Activated T-cell treated with anti-CD3 and anti-CD28 coated beads, Interleukin-2, amount 50 U/mL, for 24 hours (primary cell): ENCODE measurements around the gene SLC17A1.

Experiments used
- DNase-seq: peaks from one replicate; pipeline ENCODE4 v3.0.0-alpha.2; 2020
- H3K27ac Mint-ChIP-seq: 2 replicates; pipeline ENCODE4 v1.8.0; 2020; ENCODE audit warnings: mild to moderate bottlenecking, mixed read lengths
- H3K27me3 Mint-ChIP-seq: 2 replicates; pipeline ENCODE4 v1.8.0; 2020; ENCODE audit warnings: mixed read lengths
- H3K36me3 Mint-ChIP-seq: 2 replicates; pipeline ENCODE4 v1.8.0; 2020; ENCODE audit warnings: low read depth, mixed read lengths
- H3K4me1 Mint-ChIP-seq: 2 replicates; pipeline ENCODE4 v1.8.0; 2020; ENCODE audit warnings: low read depth, mixed read lengths
- H3K4me3 Mint-ChIP-seq: 2 replicates; pipeline ENCODE4 v1.8.0; 2020; ENCODE audit warnings: mild to moderate bottlenecking, moderate library complexity, mixed read lengths
- H3K9me3 Mint-ChIP-seq: 2 replicates; pipeline ENCODE4 v1.8.0; 2020; ENCODE audit warnings: mixed read lengths

Gene SLC17A1

DNA sequence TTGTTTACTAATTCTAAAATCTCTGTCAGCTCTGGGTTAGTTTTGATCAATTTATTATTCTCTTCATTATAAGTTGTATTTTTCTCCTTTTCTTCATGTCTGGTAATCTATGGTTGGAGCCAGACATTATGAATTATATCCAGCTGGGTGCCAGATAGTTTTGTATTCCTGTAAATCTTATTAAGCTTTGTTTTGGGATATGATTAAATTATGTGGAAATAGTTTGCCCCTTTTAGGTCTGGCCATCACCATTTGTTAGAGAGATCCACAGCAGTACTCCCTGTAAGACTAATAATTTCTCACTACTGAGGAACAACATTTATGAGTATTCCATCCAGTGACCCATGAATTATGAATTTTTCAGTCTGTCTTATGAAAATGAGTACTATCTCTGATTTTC lies 20.9 kb upstream of the SLC17A1 start:
- no peak overlapping the region for H3K27ac Mint-ChIP-seq
- no peak overlapping the region for H3K4me3 Mint-ChIP-seq
- H3K4me1 Mint-ChIP-seq, result peaks cover 11% of the 10 kb centered on the region
- peaks cover 14% of the 10 kb centered on the region for H3K27me3 Mint-ChIP-seq
- no peak for DNase-seq
- H3K36me3 Mint-ChIP-seq, result no peaks in the 10 kb centered on the region
- no peaks in the 10 kb centered on the region for H3K9me3 Mint-ChIP-seq

DNA sequence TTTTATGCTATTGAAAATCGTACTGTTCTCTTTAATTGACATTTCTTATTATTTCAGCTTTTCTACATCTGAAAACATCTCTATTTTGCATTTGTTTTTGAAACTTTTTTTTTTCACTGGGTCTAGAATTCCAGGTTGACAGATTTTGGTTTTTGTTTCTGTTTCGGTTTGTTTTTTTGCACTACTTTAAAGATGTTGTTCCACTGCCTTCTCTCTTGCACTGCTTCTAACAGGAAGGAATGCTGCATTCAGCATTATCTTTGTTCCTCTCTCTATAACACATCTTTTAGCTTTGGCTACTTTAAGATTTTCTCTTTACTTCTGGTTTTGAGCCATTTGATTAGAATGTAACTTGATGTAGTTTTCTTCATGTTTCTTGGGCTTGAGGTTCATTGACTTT lies 20.1 kb upstream of the SLC17A1 start:
- Mint-ChIP-seq H3K27me3 (peaks cover 19% of the 10 kb centered on the region), H3K27ac (no peak overlapping the region), H3K9me3 (no peaks in the 10 kb centered on the region), H3K4me3 (no peak overlapping the region), H3K4me1 (peaks cover 11% of the 10 kb centered on the region), H3K36me3 (no peaks in the 10 kb centered on the region)
- DNase-seq, result no peak

DNA sequence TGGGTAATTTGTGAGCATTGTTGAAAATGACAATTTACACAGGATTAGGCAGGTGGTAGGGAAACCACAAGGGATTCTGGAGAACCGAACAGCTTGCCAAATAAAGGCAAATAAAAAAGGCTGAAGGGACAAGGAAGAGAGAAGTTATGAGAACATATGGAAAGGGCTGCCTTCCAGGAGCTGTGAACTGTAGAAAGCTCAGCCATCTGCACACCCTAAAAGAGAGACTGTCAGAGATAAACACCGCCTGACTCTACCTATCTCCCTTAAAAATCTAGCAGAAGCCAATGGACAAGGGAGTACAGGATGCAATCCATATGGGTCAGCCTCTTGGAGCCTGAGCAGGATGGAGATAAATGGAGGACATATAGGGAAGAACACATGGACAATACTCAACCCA lies 12.7 kb upstream of the SLC17A1 start:
- no peak for DNase-seq
- H3K4me3 Mint-ChIP-seq, result no peak overlapping the region
- H3K4me1 Mint-ChIP-seq, result no peaks in the 10 kb centered on the region
- no peaks in the 10 kb centered on the region for H3K9me3 Mint-ChIP-seq
- H3K27ac Mint-ChIP-seq, result no peak overlapping the region
- peaks cover 30% of the 10 kb centered on the region for H3K27me3 Mint-ChIP-seq
- H3K36me3 Mint-ChIP-seq, result no peaks in the 10 kb centered on the region

DNA sequence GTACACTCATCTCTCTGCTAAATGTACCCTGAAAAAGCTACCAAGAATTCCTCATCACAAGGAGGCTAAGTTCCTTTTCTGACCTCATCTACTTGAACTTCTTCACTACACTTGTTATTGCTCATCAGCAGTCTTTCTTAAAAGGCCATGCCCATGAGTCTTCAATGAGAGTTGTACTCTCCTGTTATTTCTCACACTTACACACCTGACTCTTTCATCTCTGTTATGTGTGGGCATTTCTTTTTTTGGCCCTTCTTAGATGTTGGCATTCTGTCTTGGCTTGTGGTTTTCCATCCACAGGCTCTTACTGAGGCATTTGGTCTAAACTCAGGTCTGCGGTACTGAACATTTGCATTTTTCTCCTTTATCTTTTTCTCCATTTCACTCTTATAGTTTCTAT lies 10.7 kb upstream of the SLC17A1 start:
- H3K4me3 Mint-ChIP-seq, result no peak overlapping the region
- H3K4me1 Mint-ChIP-seq, result no peaks in the 10 kb centered on the region
- no peaks in the 10 kb centered on the region for H3K36me3 Mint-ChIP-seq
- H3K27ac Mint-ChIP-seq, result no peak overlapping the region
- H3K27me3 Mint-ChIP-seq, result peaks cover 27% of the 10 kb centered on the region
- H3K9me3 Mint-ChIP-seq, result no peaks in the 10 kb centered on the region
- DNase-seq, result no peak

DNA sequence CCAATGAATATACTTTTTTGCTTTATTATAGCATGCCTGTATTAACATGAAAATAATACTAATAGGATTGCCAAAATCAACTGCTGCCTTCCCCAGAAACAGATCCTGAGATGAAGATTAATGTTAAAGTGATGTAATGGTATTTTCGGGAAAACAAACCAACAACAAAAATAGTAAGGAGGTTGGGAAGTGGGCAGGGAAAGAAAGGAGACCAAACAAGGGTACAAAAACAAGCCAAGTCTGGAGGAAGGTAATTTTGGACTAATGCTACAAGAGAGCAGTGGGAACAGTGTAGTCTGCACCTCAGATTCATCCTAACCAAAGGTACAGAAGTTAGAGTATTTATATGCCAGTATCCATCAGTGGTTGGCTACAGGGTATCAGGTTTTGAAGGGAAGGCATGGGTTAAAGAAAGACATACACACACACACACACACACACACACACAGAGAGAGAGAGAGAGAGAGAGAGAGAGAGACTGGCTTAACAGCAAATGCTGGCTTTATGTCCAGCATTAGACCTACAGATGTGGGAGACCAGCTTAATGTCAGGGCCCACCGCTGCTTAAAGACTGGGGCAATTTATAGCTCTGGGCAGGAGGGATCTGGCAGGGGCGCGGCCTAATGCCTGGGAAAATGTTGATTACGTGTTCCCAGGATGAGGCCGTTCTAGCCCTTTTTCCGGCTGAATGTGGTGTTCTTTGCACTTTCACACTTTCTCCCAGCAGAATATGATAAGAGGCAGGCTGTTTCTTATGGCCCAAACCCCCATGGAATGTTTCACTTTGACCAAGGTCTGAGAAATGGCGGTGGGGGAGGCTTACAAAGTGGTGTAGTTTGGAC lies 3.8 kb upstream of the SLC17A1 start:
- Mint-ChIP-seq H3K4me1 (no peaks in the 10 kb centered on the region), H3K9me3 (no peaks in the 10 kb centered on the region), H3K27me3 (peaks cover 39% of the 10 kb centered on the region), H3K36me3 (no peaks in the 10 kb centered on the region), H3K4me3 (no peak overlapping the region), H3K27ac (no peak overlapping the region)
- DNase-seq, result no peak

DNA sequence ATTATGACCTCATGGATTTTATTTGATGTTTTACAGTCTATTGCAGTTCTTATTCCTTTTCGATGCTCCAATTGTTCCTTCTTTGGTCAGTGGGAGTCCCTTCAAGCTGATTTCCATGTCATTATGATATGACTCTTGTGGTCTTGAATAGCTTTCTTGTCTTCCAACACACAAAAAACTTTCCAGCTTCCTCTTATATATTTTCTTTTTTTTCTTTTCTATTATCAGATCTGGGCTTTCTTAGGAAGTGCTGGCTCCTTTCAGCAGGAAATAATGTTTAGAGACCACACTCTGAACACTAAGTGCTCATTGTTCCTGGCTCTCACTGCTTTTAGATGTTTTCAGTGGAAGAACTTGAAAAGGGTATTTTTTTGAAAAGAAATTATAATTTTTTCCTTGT lies 3.1 kb upstream of the SLC17A1 start:
- no peaks in the 10 kb centered on the region for H3K36me3 Mint-ChIP-seq
- no peaks in the 10 kb centered on the region for H3K9me3 Mint-ChIP-seq
- no peak overlapping the region for H3K4me3 Mint-ChIP-seq
- peaks cover 34% of the 10 kb centered on the region for H3K27me3 Mint-ChIP-seq
- DNase-seq, result no peak
- peaks cover 2% of the 10 kb centered on the region for H3K4me1 Mint-ChIP-seq
- no peak overlapping the region for H3K27ac Mint-ChIP-seq

DNA sequence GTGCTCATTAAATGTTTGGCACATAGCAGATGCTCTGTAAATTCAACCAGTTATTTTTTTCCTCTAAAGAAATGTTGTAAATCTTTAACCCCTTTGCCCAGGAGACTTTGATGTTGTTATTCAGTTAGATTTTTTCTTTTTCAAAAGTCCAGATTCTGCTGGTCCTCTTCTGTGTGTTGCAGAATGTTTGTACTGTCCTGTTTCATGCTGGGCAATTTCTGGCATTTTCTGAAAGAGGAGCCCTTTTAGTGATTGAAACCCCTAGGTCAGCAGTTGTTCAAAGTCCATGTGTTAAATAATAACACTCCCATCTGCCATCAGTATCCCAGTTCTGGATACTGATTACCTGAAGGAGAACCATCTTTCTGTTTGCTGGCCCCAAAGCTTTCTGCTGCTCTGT lies 1.3 kb upstream of the SLC17A1 start:
- Mint-ChIP-seq H3K27me3 (peaks cover 32% of the 10 kb centered on the region), H3K4me3 (no peak overlapping the region), H3K27ac (no peak overlapping the region), H3K36me3 (no peaks in the 10 kb centered on the region), H3K9me3 (no peaks in the 10 kb centered on the region), H3K4me1 (peaks cover 8% of the 10 kb centered on the region)
- no peak for DNase-seq

DNA sequence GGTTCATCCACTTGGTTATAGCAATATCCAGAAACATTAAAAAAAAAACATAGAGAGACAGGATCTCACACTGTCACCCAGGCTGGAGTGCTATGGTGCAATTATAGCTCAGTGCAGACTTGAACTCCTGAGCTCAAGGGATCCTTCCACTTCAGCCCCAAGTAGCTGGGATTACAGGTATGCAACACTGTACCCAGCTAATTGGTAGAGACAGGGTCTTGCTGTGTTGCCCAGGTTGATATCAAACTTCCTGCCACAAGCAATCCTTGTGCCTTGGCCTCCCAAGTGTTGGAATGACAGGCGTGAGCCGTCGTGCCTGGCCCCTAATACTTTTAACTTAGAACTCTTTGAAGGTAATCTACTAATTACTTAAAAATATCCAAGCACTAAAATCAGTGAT lies 818 bp upstream of the SLC17A1 start:
- Mint-ChIP-seq H3K4me1 (peaks cover 8% of the 10 kb centered on the region), H3K27me3 (peaks cover 36% of the 10 kb centered on the region), H3K9me3 (no peaks in the 10 kb centered on the region), H3K27ac (no peak overlapping the region), H3K4me3 (no peak overlapping the region), H3K36me3 (no peaks in the 10 kb centered on the region)
- DNase-seq, result no peak

DNA sequence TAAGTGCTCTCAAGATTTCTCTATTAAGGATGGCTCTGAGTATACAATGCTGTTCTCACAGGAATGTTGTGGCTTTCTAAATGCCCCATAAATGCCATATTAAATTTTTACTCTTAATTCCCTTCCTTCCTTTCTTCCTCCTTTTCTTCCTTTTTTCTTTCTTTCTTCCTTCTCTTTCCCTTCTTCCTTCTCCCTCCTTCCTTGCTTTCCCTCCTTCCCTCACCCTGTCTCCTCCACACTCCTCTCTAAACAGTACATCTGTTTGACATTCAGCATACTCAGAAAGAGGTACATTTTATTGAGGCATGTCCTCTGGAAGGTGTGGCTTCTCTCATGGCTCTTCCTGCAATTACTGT lies 433 bp upstream of the SLC17A1 start:
- Mint-ChIP-seq H3K4me1 (peaks cover 8% of the 10 kb centered on the region), H3K27ac (no peak overlapping the region), H3K27me3 (peaks cover 40% of the 10 kb centered on the region), H3K9me3 (no peaks in the 10 kb centered on the region), H3K36me3 (no peaks in the 10 kb centered on the region), H3K4me3 (no peak overlapping the region)
- no peak for DNase-seq

DNA sequence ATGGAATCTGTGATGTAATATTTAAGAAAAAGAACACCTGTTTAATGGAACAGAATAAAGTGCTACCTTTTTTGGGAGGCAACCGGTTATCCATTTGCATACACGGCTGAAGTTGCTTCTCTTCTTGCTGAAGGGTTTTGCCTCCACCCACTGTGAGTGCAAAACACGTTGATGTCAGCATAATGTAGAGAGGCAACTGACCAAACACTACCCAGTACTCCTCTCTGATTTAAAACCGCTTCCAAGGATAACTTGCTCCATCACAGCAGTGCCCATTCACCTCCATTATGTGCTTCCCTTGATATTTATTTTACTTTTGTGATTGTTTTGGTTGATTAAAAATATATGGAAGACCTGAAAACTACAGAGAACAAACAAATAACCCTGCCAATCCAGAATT lies 1.4 kb downstream of the SLC17A1 start:
- no peaks in the 10 kb centered on the region for H3K36me3 Mint-ChIP-seq
- H3K4me3 Mint-ChIP-seq, result no peak overlapping the region
- peaks cover 8% of the 10 kb centered on the region for H3K4me1 Mint-ChIP-seq
- H3K9me3 Mint-ChIP-seq, result peaks cover 7% of the 10 kb centered on the region
- peaks cover 45% of the 10 kb centered on the region for H3K27me3 Mint-ChIP-seq
- no peak overlapping the region for H3K27ac Mint-ChIP-seq
- no peak for DNase-seq

DNA sequence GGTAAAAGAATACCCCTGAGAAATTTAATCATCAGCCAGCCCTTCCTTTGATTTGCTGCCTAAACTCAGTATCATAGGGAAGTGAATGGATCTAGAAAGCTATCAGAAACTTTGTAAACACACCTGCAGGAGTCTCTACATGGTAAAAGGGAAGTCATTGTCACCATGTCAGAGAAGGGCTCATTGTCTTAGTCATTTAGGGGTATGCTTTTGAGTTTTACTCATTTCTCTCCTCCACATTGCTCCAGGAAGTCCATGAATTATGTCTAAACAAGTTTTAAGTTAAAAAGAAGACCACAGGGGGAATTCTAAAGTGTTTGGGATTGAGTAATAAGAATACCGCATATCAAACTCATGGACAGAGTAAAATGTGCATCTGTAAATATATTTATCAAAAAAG lies 2.5 kb downstream of the SLC17A1 start:
- no peaks in the 10 kb centered on the region for H3K36me3 Mint-ChIP-seq
- no peak overlapping the region for H3K27ac Mint-ChIP-seq
- no peak for DNase-seq

DNA sequence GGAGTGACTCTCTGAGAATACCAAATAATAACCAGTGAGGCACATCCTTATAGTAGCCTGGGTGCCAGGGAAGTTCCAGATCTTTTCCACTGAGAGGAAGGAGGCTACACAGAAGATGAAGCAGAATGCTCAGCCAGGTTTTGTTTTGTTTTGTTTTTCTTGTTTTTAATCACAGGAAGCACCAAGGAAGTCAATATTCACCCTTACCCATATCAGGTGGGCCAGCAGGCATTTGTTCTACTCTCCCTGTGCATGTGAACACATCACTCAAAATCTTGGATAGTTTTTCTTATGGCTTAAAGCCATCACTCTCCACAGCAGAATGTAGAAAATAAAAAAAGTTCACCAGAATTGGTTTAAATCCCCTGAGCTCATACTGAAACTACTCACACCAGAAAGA lies 10.5 kb downstream of the SLC17A1 start:
- Mint-ChIP-seq H3K9me3 (peaks cover 8% of the 10 kb centered on the region), H3K36me3 (no peaks in the 10 kb centered on the region), H3K27me3 (peaks cover 36% of the 10 kb centered on the region), H3K27ac (no peak overlapping the region), H3K4me3 (no peak overlapping the region), H3K4me1 (peaks cover 5% of the 10 kb centered on the region)
- DNase-seq, result no peak

More for the DNA sequence above, 2.5 kb downstream of the SLC17A1 start:
- Mint-ChIP-seq H3K4me1 (peaks cover 8% of the 10 kb centered on the region), H3K9me3 (peaks cover 9% of the 10 kb centered on the region), H3K4me3 (no peak overlapping the region), H3K27me3 (peaks cover 50% of the 10 kb centered on the region)

DNA sequence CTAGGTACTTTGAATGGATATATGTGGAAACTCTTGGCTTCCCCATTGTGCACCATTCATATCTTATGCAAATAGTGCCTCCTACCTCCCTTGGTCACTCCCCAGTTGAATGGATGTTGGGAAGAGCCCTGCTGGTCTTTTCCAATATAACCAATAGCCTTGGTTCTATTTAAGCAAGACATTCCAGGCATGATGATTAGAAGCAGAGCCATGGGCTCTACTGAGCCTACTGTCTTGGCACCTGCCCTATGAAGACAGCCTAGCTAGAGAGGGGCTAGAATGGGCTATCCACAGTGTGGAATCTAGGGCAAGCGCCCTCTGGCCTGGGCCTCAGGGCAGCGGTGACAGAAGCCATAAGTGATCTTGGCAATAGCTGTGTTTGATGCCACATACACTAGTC lies 15.6 kb downstream of the SLC17A1 start:
- DNase-seq, result no peak
- Mint-ChIP-seq H3K4me3 (no peak overlapping the region), H3K9me3 (no peaks in the 10 kb centered on the region), H3K27ac (no peak overlapping the region), H3K36me3 (no peaks in the 10 kb centered on the region), H3K27me3 (peaks cover 17% of the 10 kb centered on the region), H3K4me1 (peaks cover under 1% of the 10 kb centered on the region)

DNA sequence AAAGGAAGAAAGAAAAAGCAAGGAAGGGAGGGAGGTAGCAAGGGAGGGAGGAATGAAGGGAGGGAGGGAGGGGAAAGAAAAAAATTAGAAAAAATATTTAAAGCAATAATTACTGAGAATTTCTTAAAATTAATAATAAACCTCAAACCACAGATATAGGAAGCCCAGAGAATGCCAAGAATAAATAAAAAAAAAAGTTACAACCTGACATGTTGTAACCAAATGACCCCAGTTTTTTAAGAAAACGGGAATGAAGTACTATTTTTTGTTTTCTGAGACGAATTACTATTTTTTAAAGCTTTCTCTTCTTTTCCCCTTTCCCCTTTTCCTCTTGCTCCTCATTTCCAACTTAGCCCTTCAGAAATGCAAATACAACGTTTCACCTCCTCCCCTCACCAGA lies 16.7 kb downstream of the SLC17A1 start:
- H3K9me3 Mint-ChIP-seq, result no peaks in the 10 kb centered on the region
- H3K27me3 Mint-ChIP-seq, result peaks cover 17% of the 10 kb centered on the region
- no peak overlapping the region for H3K4me3 Mint-ChIP-seq
- no peak for DNase-seq
- no peaks in the 10 kb centered on the region for H3K4me1 Mint-ChIP-seq
- H3K27ac Mint-ChIP-seq, result no peak overlapping the region
- H3K36me3 Mint-ChIP-seq, result no peaks in the 10 kb centered on the region

DNA sequence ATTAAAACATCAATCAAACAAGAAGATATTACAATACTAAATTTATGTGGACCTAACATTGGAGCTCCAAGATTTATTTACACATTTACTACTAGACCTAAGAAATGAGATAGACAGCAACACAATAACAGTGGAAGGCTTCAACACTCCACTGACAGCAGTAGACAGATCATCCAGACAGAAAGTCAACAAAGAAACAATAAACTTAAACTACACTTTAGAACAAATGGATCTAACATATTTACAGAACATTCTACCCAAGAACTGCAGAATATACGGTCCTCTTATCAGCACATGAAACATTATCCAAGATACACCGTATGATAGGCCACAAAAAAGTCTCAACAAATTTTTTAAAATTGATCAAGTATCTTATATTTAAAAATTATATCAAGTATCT lies 27.0 kb downstream of the SLC17A1 start:
- Mint-ChIP-seq H3K9me3 (no peaks in the 10 kb centered on the region), H3K4me1 (no peaks in the 10 kb centered on the region), H3K4me3 (no peak overlapping the region), H3K27ac (no peak overlapping the region), H3K27me3 (peaks cover 59% of the 10 kb centered on the region), H3K36me3 (no peaks in the 10 kb centered on the region)
- no peak for DNase-seq

DNA sequence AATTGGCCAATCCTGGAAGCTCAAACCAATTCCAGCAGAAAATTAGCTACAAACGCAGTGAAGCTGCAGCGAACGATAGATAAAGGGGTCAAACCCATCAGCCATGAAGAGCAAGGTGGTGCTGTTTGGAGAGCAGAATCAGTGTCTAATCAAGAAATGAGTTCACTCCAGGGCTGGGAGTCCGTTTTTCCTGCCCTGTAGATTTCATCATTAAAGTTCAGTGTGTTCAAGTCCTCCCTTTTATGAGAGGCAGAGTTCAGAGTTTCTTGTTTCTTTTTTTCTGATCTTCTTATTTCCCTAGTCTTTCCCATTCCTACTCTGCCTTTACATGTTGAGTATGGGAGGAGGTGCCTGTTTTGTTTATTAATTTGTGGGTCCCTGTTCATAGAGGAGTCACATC lies 30.4 kb downstream of the SLC17A1 start:
- H3K27ac Mint-ChIP-seq, result no peak overlapping the region
- H3K4me3 Mint-ChIP-seq, result no peak overlapping the region
- no peaks in the 10 kb centered on the region for H3K36me3 Mint-ChIP-seq
- no peak for DNase-seq
- no peaks in the 10 kb centered on the region for H3K4me1 Mint-ChIP-seq
- H3K27me3 Mint-ChIP-seq, result peaks cover 48% of the 10 kb centered on the region
- H3K9me3 Mint-ChIP-seq, result no peaks in the 10 kb centered on the region
